HEK293 (cell line): Measurements from ENCODE around the gene TWIST2.

Source experiments
- REST ChIP-seq: fragments of 450-650 bp; formaldehyde crosslinking; IDR thresholded peaks from 2 replicates; pipeline ENCODE4 v1.5.1; 2016; ENCODE audit warnings: missing biosample characterization, missing genetic modification characterization
- SETDB1 ChIP-seq: IDR thresholded peaks from one replicate; pipeline ENCODE4 v1.6.1; 2017; ENCODE audit warnings: mild to moderate bottlenecking, low read length, moderate library complexity, mixed read lengths; ENCODE audit not compliant: insufficient read length
- ZNF121 ChIP-seq: fragments of 450-650 bp; formaldehyde crosslinking; IDR thresholded peaks from 2 replicates; pipeline ENCODE4 v1.5.1; 2016; ENCODE audit warnings: missing biosample characterization, missing genetic modification characterization
- ZNF24 ChIP-seq: fragments of 450-650 bp; formaldehyde crosslinking; IDR thresholded peaks from 2 replicates; pipeline ENCODE4 v1.5.1; 2016; ENCODE audit warnings: missing biosample characterization, missing genetic modification characterization
- ZNF302 ChIP-seq: fragments of 450-650 bp; formaldehyde crosslinking; IDR thresholded peaks from 2 replicates; pipeline ENCODE4 v1.5.1; 2016; ENCODE audit warnings: missing biosample characterization, missing genetic modification characterization, low read depth
- ZNF660 ChIP-seq: fragments of 450-650 bp; IDR thresholded peaks from 2 replicates; pipeline ENCODE4 v1.5.1; 2018; ENCODE audit warnings: missing biosample characterization, mild to moderate bottlenecking, missing genetic modification characterization
- ZNF768 ChIP-seq: fragments of 450-650 bp; formaldehyde crosslinking; IDR thresholded peaks from 2 replicates; pipeline ENCODE4 v1.5.1; 2018; ENCODE audit warnings: missing biosample characterization, mild to moderate bottlenecking, missing genetic modification characterization
- TF ChIP-seq, protein P1 (sequence below): fragments of 450-650 bp; formaldehyde crosslinking; IDR thresholded peaks from 2 replicates; pipeline ENCODE4 v1.5.1; 2016; ENCODE audit warnings: missing biosample characterization, missing genetic modification characterization
- TF ChIP-seq, protein P2 (sequence below): fragments of 450-650 bp; formaldehyde crosslinking; IDR thresholded peaks from 2 replicates; pipeline ENCODE4 v1.5.1; 2016; ENCODE audit warnings: missing biosample characterization, missing genetic modification characterization
- TF ChIP-seq, protein P3 (sequence below): fragments of 450-650 bp; formaldehyde crosslinking; IDR thresholded peaks from 2 replicates; pipeline ENCODE4 v1.5.1; 2017; ENCODE audit warnings: missing biosample characterization, mild to moderate bottlenecking, missing genetic modification characterization, moderate library complexity

DNA sequence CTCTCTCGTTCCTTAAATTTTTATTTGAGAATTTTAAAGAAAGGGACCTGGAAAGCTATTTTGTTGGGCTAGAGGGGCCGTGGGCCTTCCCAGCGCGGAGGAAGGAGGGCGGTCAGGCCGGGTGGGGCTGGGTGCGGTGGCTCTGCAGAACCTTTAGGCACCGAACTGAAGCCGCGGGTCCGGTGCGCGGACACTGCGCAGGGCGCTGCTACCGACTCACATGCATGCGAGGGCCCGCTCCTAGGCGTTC lies 1.6 kb upstream of the TWIST2 start:
- TF ChIP-seq, protein P1, sequence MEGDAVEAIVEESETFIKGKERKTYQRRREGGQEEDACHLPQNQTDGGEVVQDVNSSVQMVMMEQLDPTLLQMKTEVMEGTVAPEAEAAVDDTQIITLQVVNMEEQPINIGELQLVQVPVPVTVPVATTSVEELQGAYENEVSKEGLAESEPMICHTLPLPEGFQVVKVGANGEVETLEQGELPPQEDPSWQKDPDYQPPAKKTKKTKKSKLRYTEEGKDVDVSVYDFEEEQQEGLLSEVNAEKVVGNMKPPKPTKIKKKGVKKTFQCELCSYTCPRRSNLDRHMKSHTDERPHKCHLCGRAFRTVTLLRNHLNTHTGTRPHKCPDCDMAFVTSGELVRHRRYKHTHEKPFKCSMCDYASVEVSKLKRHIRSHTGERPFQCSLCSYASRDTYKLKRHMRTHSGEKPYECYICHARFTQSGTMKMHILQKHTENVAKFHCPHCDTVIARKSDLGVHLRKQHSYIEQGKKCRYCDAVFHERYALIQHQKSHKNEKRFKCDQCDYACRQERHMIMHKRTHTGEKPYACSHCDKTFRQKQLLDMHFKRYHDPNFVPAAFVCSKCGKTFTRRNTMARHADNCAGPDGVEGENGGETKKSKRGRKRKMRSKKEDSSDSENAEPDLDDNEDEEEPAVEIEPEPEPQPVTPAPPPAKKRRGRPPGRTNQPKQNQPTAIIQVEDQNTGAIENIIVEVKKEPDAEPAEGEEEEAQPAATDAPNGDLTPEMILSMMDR (tag by site-specific recombination), result no peak
- TF ChIP-seq ZNF768 (tag by site-specific recombination), result no peak
- TF ChIP-seq REST (tag by site-specific recombination), result no peak
- no peak for TF ChIP-seq ZNF302 (tag by site-specific recombination)
- TF ChIP-seq, protein P2, sequence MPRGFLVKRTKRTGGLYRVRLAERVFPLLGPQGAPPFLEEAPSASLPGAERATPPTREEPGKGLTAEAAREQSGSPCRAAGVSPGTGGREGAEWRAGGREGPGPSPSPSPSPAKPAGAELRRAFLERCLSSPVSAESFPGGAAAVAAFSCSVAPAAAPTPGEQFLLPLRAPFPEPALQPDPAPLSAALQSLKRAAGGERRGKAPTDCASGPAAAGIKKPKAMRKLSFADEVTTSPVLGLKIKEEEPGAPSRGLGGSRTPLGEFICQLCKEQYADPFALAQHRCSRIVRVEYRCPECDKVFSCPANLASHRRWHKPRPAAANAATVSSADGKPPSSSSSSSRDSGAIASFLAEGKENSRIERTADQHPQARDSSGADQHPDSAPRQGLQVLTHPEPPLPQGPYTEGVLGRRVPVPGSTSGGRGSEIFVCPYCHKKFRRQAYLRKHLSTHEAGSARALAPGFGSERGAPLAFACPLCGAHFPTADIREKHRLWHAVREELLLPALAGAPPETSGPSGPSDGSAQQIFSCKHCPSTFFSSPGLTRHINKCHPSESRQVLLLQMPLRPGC, result no peak
- TF ChIP-seq SETDB1, result no peak
- no peak for TF ChIP-seq ZNF121 (tag by site-specific recombination)
- TF ChIP-seq ZNF660, result no peak
- TF ChIP-seq, protein P3, sequence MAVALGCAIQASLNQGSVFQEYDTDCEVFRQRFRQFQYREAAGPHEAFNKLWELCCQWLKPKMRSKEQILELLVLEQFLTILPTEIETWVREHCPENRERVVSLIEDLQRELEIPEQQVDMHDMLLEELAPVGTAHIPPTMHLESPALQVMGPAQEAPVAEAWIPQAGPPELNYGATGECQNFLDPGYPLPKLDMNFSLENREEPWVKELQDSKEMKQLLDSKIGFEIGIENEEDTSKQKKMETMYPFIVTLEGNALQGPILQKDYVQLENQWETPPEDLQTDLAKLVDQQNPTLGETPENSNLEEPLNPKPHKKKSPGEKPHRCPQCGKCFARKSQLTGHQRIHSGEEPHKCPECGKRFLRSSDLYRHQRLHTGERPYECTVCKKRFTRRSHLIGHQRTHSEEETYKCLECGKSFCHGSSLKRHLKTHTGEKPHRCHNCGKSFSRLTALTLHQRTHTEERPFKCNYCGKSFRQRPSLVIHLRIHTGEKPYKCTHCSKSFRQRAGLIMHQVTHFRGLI (tag by site-specific recombination), result no peak
- no peak for TF ChIP-seq ZNF24 (tag by site-specific recombination)
